GM19468 (cell line): Measurements from ENCODE around the gene ATP8A2.
"Not testable (repeated sequence)": the region's sequence is repeated elsewhere in the genome, so short reads cannot be mapped to it uniquely, and the experiment has no call there.

Source experiments
- ATAC-seq: cut with Tn5 transposase; IDR thresholded peaks from one replicate; pipeline ENCODE4 v1.9.1; 2021; ENCODE audit warnings: mild to moderate bottlenecking, moderate library complexity, moderate number of reproducible peaks; ENCODE audit not compliant: unreplicated experiment; ENCODE audit errors: extremely low read depth

Gene ATP8A2

DNA sequence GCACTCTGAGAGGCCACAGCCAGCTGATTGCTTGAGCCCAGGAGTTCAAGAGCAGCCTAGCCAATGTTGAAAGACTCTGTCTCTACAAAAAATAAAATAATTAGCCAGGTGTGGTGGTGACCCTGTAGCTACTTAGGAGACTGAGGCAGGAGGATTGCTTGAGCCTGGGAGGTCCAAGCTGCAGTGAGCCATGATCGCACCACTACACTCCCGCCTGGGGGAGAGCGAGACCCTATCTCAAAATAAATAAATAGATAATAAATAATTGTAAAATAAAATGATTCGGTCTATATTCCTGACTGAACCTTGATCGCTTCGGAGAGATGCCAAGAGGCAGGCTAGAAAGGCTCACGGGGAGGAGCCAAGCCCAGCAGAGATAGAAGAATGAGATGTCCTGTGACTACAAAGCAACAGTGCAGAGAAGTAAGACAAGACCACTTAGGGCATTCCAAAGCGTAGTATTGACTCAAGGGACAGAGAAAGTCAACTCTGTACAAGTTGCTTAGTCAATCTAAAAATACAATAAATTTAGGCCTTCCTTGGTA lies 667.2 kb downstream of the ATP8A2 start:
- no peak for ATAC-seq

DNA sequence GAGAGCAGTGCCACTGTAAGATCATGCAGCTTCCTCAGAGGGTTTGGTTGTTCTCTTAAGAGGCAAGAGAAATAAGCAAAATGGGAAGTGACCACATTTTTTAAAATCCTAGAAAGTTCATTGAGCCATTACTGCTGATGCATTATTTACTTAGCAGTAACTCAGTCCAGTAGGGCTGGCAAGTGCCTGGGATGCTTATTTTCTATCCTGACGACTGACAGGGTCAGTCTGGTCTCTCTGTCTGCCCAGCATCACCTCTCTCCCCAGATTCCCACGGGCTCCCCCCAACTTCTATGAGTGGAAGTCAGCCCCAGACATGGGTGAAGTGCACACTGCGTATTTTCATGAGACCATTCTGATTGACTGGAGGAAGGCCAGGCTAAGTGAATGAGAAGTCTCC lies 669.7 kb downstream of the ATP8A2 start:
- ATAC-seq, result no peak

DNA sequence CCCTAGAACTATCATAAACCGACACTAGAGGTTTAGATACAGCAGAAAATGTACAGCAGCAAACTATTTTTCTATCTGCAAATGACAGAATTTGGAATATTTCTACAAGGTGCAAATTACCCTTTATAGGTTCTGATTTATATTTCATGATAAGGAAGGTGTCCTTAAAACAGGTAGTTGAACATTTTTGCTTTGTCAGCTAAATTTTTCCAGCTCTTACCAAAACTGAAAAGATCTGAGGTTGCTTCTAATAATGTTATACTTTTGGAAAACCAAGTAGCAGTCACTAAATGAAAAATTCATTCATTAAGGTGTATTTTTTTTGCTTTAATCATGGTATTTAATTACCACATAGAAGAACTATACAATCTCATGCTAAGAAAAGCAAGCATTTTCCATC lies 671.0 kb downstream of the ATP8A2 start:
- ATAC-seq, result no peak

DNA sequence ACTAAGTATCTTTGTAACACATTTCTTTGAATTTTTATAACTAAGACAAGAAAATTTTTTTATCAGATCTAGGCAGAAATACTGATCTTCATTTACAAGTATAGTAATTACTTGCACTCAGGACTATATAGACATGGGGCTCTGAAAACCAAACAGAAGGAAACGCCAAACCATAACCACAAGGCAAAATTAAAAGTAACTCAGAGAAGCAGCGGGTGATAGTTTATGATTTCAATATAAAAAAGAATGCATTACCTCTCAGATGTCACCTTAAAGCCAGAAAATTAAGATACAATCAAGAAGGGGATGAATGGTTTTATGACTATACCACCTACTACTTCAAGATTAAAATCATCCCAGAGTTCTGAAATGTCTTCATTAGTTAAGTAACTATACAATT lies 673.4 kb downstream of the ATP8A2 start:
- ATAC-seq, result no peak

DNA sequence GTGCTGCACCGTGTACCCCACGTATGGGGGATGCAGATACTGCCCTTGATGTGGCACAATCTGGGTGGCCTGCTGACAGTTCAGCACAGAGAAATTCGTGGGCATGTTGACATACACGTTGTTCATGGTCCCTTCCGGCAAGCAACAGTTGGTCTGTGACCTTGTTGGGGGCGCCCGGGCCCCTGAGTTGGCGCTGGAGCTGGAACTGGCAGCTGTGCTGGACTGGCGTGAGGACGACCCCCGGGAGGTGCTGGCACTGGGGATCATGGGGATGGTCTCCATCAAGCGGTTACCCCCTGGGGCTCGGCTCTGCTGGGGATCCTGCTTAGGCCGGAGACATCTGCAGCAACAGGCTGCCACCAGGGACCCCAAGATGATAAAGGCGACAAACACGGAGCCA lies 674.9 kb downstream of the ATP8A2 start:
- no peak for ATAC-seq

DNA sequence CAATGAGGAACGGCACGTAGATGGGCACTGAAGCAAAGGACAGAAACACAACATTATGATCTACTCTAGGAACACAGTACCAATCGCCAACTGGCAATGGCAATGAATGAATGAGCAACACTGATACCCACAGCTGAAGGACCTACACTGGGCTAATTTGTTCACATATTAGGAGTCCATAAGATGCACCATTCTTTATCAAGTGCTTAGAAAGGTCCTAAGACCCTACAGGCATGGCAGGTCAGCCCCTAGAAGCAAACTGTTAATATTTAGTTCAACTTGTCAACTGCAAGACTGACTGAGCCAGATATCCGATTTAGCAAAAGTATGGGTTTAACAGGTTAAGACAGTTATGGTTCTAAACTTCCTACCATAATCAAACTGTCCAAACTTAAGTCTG lies 675.3 kb downstream of the ATP8A2 start:
- no peak for ATAC-seq

DNA sequence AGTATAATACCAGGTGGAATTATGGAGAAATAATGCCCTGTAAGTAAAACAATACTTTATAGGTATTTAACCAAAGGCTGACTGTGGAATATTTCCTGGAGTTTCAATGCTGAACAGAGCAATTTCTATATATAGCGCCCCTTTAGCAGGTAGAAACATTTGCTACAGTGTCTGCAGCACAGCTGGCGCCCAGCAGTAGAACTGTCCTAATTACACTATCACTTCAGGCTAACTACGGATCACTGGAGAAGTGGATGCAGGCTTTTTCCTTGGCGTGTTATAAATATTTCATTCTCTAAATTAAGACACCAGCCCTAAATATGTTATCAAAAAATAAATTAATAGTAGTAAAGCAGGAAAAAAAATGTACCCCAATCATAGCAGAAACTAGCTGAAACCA lies 677.0 kb downstream of the ATP8A2 start:
- no peak for ATAC-seq

DNA sequence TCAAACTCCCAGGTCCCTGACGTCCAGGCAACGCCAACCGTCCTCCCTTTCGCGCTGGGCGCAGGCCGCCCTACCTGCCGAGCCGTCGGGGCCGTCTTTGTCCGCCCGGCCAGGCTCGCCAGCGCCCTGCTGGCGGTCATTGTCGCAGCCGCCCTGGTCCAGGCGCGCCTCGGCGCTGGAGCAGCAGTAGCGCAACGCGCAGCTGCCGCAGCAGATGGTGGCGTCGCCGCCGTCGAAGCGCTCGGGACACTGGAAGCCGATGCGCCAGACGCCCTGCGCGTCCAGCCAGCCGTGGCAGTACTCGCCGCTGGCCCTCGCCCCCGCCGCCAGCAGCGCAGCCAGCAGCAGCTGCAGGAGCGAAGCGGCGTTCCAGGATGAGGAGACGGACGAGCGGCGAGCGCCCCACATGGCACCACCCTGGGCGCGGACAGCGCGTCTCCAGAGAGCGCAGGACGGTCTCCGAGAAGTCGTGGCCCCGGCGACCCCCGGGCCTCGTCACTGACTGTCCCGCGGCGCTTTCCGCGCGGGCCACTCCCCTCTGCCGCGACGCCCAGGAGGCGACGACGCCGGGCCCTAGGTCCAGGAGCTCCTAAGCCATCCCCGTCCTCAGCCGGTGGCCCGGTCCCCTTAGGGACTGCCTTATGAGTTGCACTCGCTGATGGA lies 678.9 kb downstream of the ATP8A2 start:
- no peak for ATAC-seq

DNA sequence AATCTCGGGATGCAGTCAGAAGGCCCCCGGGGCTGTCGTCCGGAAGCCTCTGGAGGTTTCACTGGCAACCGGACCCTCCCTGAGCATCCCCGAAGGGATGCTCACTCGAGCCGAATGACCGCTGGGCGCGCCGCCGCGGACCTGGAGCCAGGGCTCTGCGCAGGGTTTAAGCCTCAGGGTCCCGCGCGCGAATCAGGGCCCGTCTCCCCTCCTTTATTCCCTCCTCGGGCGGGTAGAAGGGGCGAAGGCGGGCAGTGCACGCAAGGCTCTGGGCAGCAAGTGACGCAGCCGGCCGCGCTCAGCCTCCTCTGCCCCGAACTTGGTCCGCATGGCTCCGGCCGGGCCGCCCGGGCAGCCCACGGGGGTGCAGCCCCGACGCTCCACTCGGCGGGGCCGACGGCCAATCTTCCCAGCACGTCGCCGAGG lies 679.5 kb downstream of the ATP8A2 start:
- no peak for ATAC-seq

DNA sequence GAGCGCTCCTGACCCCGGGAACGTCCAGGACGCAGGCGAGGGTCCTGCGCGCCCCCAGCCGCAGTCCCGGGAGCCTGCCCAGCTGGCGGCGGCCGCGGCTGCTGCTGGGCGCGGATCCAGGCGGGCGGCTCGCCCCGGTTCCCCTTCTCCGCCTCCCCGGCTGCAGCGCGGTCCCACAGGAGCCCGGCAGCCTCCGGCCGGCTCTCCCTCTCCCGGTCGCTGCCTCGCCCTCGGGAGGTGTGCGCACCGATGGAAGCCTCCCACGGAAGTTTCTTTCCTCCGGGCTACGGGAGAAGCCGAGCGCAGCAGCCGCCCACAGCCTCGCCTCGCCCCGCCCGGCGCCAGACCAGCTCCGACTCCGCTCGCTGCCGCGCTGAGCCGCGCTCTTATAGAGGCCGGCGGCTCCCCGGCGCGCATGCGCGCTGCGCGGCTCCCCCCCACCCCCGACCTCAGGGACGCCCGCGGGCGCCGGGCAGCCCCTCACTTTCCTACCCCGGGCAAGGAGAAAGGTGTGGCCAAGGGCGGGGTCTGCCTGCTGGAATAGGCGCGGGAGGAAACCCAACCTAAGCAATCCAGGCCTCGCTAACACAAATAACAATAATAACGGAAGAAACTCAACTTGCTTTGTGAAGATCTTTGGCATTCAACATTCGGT lies 680.0 kb downstream of the ATP8A2 start, which contains the start of gene SHISA2:
TSS of gene SHISA2 (minus strand) at position 360 of the 655 bp plus-strand sequence. CDS start 1,041 bp downstream, outside the sequence.
- no peak for ATAC-seq

DNA sequence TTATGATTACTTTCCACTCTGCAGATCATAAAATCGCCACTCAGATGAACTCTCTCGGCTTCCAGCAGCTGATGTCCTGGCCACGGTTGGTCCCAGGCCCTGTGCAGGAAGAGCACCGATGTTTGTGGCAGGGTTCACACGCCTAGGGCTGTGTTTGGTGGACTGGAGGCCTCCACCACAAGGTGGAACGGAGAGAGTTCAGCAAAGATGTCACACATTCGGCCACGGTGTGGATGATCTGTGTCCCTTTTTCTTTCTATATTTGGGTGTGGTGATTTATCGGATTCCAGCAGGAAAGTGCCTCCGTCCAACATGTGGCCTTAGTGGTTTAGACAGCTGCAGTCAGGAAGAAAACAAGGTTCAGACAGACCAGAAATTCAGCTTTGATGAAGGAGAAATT lies 680.6 kb downstream of the ATP8A2 start:
- no peak for ATAC-seq

DNA sequence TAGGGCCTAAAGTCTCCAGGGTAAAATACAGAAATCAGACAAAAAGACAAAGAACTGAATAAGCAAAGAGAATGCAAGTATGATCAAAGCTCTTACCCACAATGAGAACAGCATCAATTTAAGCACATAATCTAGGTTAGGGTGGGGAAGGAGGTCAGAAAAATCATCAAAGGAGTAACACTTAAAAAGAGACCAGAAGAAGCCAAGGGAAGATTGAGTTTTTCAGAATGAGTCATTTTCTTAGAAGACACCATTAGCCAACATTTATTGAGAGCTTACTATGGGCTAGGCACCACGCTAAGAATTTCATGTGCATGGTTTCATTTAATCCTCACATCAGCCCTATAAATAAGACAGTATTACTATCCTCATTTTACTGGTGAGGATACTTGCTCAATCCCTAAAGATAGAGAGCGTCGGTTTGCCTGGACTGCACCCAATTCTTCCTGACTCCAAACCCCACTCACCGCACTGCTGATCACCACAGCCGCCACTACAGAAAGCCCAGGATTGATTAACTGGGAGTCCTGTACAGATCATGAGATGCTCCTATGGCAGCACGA lies 681.7 kb downstream of the ATP8A2 start:
- ATAC-seq, result no peak

DNA sequence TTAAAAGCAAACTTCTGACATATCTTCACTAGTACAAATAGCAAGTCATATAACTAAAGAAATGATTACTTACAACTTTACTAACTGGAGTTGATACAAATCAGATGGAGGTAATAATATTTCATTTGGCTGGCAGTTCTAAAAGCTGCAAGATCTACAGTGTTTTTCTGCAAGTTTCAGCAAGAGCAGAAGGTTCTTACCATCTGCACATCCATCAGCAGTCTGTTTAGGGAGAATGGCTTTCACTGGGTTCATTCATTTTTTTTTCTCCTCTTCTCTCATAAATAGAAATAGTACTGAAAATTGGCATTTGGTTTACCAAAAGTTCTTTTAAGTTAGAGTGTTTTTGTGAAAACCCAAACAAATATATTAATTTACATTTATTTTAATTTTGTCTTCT lies 683.1 kb downstream of the ATP8A2 start:
- ATAC-seq, result no peak

DNA sequence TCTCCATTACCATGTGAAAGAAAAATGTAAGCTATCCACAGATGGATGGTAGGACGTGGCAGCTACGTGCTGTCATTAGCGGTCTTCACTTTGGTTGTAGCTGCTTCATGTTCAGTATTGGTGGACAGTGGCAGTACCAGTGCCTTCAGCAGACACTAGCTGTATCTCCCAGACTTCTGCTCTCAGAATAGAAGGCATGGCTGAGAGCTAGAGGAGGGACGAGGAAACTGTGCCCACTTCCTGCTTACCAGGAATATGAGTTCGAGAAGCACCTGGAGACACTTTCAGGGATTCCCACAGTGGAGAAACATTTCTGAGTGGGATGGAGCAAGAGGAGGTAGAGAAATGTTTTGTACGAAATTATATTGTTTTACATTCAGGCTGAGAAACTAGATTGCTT lies 686.9 kb downstream of the ATP8A2 start:
- no peak for ATAC-seq

DNA sequence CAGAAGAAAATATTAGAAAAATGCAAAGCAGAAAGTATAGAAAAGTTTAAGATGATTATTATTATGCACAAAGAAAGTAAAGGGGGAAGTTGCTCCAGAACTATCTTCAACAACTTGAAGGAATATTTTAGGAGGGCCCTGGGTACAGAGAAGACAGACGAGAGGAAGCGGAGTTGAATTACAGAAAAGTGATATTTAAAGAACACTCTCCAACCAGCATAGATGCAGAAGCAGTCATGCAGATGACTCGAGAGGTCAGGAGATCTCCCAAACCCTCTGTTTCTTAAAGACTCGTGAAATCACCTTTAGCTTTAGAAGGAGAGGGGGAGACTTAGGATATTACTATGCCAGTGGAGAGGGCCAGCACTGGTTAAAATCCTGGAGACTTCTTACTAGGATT lies 688.6 kb downstream of the ATP8A2 start:
- ATAC-seq, result no peak

DNA sequence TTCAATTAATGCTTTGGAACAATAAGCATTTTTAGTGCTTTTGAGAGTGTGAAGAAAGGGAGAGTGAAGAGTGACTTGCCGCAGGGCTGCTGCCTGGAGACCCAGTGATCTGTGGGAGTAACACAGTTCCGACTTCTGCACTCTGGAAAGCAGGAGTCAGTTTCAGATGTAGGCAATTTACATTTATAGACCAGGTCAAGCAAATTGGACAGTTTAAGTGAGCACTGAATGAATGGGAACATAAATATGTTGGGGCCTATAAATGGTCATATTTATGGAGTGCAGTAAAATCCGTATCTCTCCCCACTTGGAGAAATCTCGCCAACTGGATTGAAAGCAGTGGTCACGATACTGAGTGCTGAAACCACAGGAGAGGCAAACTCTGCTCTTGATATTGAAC lies 689.5 kb downstream of the ATP8A2 start:
- ATAC-seq, result no peak

DNA sequence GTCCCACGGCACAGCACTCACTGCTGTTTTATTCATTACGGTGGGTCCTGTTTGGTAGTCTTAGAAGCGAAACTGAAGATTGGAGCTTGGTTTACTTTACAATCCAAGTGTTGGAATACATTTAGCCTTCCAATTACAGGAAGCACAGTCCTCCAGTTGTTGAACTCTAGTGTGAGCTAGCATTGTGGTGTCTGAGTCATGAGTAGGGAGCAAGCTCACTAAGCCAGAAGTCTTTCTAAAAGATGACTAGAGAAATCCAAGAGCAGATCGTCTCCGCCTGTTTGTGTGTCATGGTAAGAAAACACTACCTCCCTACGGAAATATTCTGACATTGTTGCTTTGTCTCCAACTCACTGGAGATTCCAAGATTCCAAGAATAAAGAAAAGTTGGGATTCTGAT lies 690.2 kb downstream of the ATP8A2 start:
- no peak for ATAC-seq

DNA sequence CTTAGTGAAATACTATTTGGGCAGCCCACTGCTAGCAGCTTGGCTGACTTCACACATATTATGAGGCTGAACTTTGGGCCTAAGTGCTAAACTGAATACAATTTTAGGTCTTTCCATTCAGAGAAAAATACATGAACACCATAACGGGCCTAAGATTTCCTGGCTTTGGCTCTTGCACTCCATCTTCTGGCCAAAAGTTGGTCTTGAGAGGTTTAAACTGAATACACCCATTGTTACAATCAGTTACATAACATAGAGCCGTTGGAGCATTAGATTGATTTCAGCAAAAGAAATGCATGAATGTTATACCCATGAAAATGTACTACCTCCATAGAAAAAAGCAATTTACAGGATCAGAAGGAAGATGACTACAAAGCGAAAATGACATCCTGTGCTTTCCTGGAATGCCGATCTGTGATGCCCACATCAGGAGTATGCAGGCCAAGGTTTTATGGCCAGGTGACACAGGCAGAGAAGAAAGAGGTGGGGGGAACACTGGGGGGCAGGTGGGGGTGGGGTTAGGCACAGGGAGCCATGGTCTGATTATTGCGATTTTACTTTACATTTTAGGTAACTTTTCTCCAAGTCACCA lies 691.2 kb downstream of the ATP8A2 start:
- ATAC-seq, result no peak

DNA sequence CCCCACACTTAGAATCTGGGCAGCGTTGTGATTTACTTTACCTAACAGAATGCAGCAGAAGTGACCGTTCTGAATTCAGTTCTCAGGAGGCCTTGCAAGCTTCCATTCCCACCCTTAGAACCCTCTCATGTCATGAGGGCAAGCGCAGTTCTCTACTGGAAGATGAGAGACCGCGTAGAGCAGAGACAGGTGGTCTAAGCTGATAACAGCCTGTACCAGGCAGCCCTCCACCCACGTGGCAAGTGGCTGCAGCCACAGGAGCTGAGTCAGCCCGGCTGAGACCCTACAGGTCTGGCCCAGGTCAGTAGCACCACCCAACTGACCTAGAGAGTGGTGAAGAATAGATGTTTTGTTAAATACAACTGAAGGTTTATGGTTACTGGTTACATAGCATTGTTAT lies 694.7 kb downstream of the ATP8A2 start:
- not testable (repeated sequence) for ATAC-seq

DNA sequence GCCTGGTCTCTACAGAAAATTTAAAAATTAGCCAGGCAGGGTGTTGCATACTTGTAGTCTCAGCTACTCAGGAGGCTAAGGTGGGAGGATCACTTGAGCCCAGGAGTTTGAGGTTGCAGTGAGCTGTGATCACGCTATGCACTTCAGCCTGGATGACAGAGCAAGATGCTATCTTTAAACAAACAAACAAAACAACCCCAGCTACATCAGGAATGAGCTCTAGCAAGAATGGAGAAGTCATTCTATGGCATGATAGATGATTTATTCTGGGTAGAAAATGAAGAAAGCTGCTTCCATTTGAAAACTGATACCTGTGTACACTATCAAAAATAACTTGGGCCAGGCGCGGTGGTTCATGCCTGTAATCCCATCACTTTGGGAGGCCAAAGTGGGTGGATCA lies 695.8 kb downstream of the ATP8A2 start:
- ATAC-seq, result no peak

DNA sequence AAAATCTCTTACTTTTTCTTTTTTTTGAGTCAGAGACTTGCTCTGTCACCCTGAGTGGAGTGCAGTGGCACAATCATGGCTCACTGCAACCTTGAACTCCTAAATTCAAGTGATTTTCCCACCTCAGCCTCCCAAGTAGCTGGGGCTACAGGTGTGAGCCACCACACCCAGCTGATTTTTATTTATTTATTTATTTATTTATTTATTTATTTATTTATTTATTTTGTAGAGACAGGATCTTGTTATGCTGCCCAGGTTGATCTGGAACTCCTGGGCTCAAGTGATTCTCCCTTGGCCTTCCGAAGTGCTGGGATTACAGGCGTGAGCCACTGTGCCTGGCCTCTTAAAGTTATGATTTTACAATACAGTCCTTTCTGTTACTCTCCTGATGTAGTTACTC lies 696.6 kb downstream of the ATP8A2 start:
- not testable (repeated sequence) for ATAC-seq
